OCI-LY3 (cell line): Measurements from ENCODE around the gene SP7.

Experiments used
- EZH2phosphoT487 ChIP-seq: fragments of 200-600 bp; shearing (Covaris generic); IDR thresholded peaks from 2 replicates; pipeline ENCODE4 v1.6.1; 2018; ENCODE audit warnings: antibody characterized with exemption, mixed run types, low read depth
- TF ChIP-seq, protein P1 (sequence below): fragments of 200-600, 300-600 bp; sonication (generic); IDR thresholded peaks from 2 replicates; pipeline ENCODE4 v1.5.1; 2014; ENCODE audit warnings: antibody characterized with exemption, low read length, low read depth

- TF ChIP-seq, protein P1, sequence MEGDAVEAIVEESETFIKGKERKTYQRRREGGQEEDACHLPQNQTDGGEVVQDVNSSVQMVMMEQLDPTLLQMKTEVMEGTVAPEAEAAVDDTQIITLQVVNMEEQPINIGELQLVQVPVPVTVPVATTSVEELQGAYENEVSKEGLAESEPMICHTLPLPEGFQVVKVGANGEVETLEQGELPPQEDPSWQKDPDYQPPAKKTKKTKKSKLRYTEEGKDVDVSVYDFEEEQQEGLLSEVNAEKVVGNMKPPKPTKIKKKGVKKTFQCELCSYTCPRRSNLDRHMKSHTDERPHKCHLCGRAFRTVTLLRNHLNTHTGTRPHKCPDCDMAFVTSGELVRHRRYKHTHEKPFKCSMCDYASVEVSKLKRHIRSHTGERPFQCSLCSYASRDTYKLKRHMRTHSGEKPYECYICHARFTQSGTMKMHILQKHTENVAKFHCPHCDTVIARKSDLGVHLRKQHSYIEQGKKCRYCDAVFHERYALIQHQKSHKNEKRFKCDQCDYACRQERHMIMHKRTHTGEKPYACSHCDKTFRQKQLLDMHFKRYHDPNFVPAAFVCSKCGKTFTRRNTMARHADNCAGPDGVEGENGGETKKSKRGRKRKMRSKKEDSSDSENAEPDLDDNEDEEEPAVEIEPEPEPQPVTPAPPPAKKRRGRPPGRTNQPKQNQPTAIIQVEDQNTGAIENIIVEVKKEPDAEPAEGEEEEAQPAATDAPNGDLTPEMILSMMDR: no peak
- no peak for TF ChIP-seq EZH2phosphoT487
Observed at GRCh38 chr12:53380104-53380793, 44.1 kb upstream of the SP7 start, which contains the start of gene SP1.
